Vagina (tissue), 2 donors: ENCODE data around the gene BARX2. TPM values are rescaled to one million over a fixed set of nuclear protein-coding genes. Genes with fewer than 3 reads are reported as not detected.

Source experiments
- DNase-seq, 2 donors: peaks; one replicate each; pipeline ENCODE4 v3.0.0-alpha.2; 2017; ENCODE audit errors: extremely low spot score in 2 of 2
- H3K27ac ChIP-seq: fragments of 200-600 bp; sonication (generic); one replicate; pipeline ENCODE4 v1.5.1; 2019
- H3K27me3 ChIP-seq: fragments of 200-600 bp; sonication (generic); one replicate; pipeline ENCODE4 v1.5.1; 2019
- H3K36me3 ChIP-seq, 2 donors: fragments of 200-600 bp; sonication (generic); one replicate each; pipeline ENCODE4 v1.5.1; 2017 to 2019
- H3K4me1 ChIP-seq: fragments of 200-600 bp; sonication (generic); one replicate; pipeline ENCODE4 v1.5.1; 2019
- H3K4me3 ChIP-seq, 2 donors: fragments of 200-600 bp; sonication (generic); 1 replicate in 1 of 2; 2 replicates in 1 of 2; pipeline ENCODE4 v1.5.1; 2016 to 2019
- H3K9me3 ChIP-seq: fragments of 200-600 bp; sonication (generic); one replicate; pipeline ENCODE4 v1.5.1; 2019
- CTCF ChIP-seq, 3 experiments: fragments of 450-650 bp in 2 of 3; fragments of 200-600 bp in 1 of 3; sonication (generic) in 1 of 3; IDR thresholded peaks; one replicate each; pipeline ENCODE4 v1.5.1; 2017 to 2019; ENCODE audit warnings: antibody characterized with exemption in 3 of 3, mild to moderate bottlenecking in 2 of 3, moderate library complexity in 2 of 3
- POLR2A ChIP-seq, 2 donors: fragments of 450-650 bp; IDR thresholded peaks; one replicate each; pipeline ENCODE4 v1.6.1; 2017; ENCODE audit warnings: antibody characterized with exemption in 2 of 2, mild to moderate bottlenecking in 2 of 2, moderate library complexity in 2 of 2
- POLR2AphosphoS5 ChIP-seq, 2 donors: sonication (generic); formaldehyde crosslinking; IDR thresholded peaks; one replicate each; pipeline ENCODE4 v1.9.0; 2017; ENCODE audit warnings: antibody characterized with exemption in 2 of 2, mild to moderate bottlenecking in 2 of 2, low read depth in 1 of 2; ENCODE audit not compliant: insufficient read depth in 1 of 2
- intact Hi-C: fragments of 100-400 bp; cut with DNase I; formaldehyde crosslinking; loops from one replicate; pipeline ENCODE4 v1.15.1; 2023
- total RNA-seq: library from RNA; depleted of rRNA; stranded (reverse); fragments of >200 nt; gene quantifications from one replicate; pipeline ENCODE4 v1.2.3, GENCODE V29; 2016

BARX2 gene
- total RNA-seq, 1 donor from 2014 or later: 25.3 TPM

DNA sequence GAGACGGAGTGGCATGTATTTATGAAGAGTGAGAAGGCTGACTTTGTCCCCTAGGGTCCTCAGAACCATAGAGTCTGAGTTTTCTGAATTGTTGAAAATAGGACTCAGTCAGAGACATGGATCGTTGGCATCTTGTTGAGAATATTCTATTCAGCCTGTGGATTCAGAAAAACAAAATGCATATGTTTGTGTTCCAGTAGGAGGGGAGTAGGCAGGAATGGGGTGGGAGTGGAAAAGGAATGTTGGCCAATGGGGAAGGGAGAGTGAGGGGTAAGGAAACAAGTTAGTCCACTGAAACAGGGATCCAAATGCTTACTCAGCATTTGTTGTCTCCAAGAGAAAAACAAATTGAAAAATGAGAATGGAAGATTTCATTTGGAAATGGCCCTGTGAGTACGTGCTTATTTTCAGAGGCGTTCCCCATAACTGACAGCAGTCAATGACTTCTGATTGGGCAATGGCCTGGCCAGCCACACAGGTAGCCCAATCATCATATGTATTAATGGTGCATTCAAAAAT is 14.7 kb downstream of the BARX2 start:
- peaks cover 16% of the 10 kb centered on the region for H3K4me1 ChIP-seq
- no peaks in the 10 kb centered on the region for H3K27me3 ChIP-seq
- H3K4me3 ChIP-seq: no peak overlapping the region
- DNase-seq: no peak
- H3K9me3 ChIP-seq: no peaks in the 10 kb centered on the region
- intact Hi-C loops: no loop called here
- no peaks in the 10 kb centered on the region for H3K36me3 ChIP-seq
- H3K27ac ChIP-seq: no peak overlapping the region
- TF ChIP-seq POLR2AphosphoS5 (IDR thresholded peaks at IDR 0.05; ENCODE audit: insufficient read depth in 1 of 2, low read depth in 1 of 2) (no peak), POLR2A (IDR thresholded peaks at IDR 0.05) (no peak), CTCF (IDR thresholded peaks at IDR 0.05) (no peak)

DNA sequence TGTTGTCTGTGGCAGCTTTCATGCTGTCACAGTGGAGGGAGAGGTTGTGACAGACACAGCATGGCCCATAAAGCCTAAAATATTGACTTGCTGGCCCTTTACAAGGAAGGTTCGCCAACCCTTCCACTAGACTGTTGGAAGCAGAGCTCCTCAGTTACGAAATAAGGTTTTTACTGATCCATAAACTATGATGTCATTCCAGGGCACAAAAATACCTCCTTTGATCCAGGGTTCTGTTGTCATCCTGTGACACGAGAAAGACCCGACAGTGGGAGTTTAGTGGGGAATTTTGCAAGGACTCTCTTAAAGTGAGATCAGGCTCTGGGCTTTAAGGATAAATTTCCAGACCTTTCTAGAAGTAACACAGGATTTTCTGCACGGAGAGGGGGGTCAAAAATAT is 15.7 kb downstream of the BARX2 start:
- Histone ChIP-seq H3K27me3 (no peaks in the 10 kb centered on the region), H3K27ac (no peak overlapping the region), H3K4me3 (no peak overlapping the region), H3K36me3 (no peaks in the 10 kb centered on the region), H3K4me1 (peaks cover 11% of the 10 kb centered on the region), H3K9me3 (no peaks in the 10 kb centered on the region)
- no peak for DNase-seq
- no peak for TF ChIP-seq POLR2A (IDR thresholded peaks at IDR 0.05)
- TF ChIP-seq POLR2AphosphoS5 (IDR thresholded peaks at IDR 0.05; ENCODE audit: insufficient read depth in 1 of 2, low read depth in 1 of 2): no peak
- no peak for TF ChIP-seq CTCF (IDR thresholded peaks at IDR 0.05)
- intact Hi-C loops: no loop called here

- H3K36me3 ChIP-seq: no peaks in the 10 kb centered on the region
- H3K4me3 ChIP-seq: no peak overlapping the region
- no peak for DNase-seq
- TF ChIP-seq CTCF (IDR thresholded peaks at IDR 0.05): no peak
- TF ChIP-seq POLR2AphosphoS5 (IDR thresholded peaks at IDR 0.05; ENCODE audit: insufficient read depth in 1 of 2, low read depth in 1 of 2): no peak
- TF ChIP-seq POLR2A (IDR thresholded peaks at IDR 0.05): no peak
- H3K27ac ChIP-seq: no peak overlapping the region
- H3K27me3 ChIP-seq: no peaks in the 10 kb centered on the region
- H3K4me1 ChIP-seq: peaks cover 6% of the 10 kb centered on the region
- H3K9me3 ChIP-seq: no peaks in the 10 kb centered on the region
- intact Hi-C loops: no loop called here
Observed at GRCh38 chr11:129391821-129392220, 16.2 kb downstream of the BARX2 start.

- no peaks in the 10 kb centered on the region for H3K27me3 ChIP-seq
- DNase-seq: no peak
- H3K27ac ChIP-seq: no peak overlapping the region
- no peaks in the 10 kb centered on the region for H3K4me1 ChIP-seq
- no peak for TF ChIP-seq CTCF (IDR thresholded peaks at IDR 0.05)
- TF ChIP-seq POLR2A (IDR thresholded peaks at IDR 0.05): no peak
- no peak for TF ChIP-seq POLR2AphosphoS5 (IDR thresholded peaks at IDR 0.05; ENCODE audit: insufficient read depth in 1 of 2, low read depth in 1 of 2)
- H3K9me3 ChIP-seq: no peaks in the 10 kb centered on the region
- no peak overlapping the region for H3K4me3 ChIP-seq
- no peaks in the 10 kb centered on the region for H3K36me3 ChIP-seq
- intact Hi-C loops: no loop called here
Observed at GRCh38 chr11:129392995-129393394, 17.3 kb downstream of the BARX2 start.

DNA sequence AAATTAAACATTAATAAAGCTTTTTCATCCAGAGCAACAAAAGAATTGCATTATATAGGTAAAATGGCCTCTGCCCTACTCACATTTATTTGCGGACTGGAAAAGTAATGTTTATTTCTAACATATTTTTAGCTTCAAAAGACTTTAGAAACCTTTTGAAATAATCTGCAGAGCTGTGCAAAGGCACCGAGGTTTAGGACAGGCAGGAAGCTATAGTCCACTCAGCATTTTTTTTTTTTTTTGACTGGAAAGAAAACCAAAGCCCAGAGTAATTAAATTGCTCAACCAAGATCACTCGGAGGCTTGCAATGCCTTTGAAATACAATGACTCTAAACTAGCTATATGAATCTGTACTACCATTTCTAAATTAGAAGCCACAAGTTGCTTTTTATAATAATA is 19.1 kb downstream of the BARX2 start:
- Histone ChIP-seq H3K27me3 (no peaks in the 10 kb centered on the region), H3K36me3 (no peaks in the 10 kb centered on the region), H3K4me1 (no peaks in the 10 kb centered on the region), H3K9me3 (no peaks in the 10 kb centered on the region), H3K4me3 (no peak overlapping the region), H3K27ac (no peak overlapping the region)
- intact Hi-C loops: no loop called here
- TF ChIP-seq POLR2A (IDR thresholded peaks at IDR 0.05) (no peak), CTCF (IDR thresholded peaks at IDR 0.05) (no peak), POLR2AphosphoS5 (IDR thresholded peaks at IDR 0.05; ENCODE audit: insufficient read depth in 1 of 2, low read depth in 1 of 2) (no peak)
- no peak for DNase-seq
